ENCODE results near the gene CTNNAL1.
"Not testable (repeated sequence)": the region's sequence is repeated elsewhere in the genome, so short reads cannot be mapped to it uniquely, and the experiment has no call there.

Gene CTNNAL1

GRCh38 chr9:108921200-108921599 is 92.1 kb downstream of the CTNNAL1 start:
- DNase-seq = no peak

- not testable (repeated sequence) for DNase-seq
Measured at GRCh38 chr9:108920401-108920800, 92.9 kb downstream of the CTNNAL1 start.

GRCh38 chr9:108919517-108919916 is 93.8 kb downstream of the CTNNAL1 start:
- DNase-seq = no peak

GRCh38 chr9:108913391-108913790 is 99.9 kb downstream of the CTNNAL1 start:
- no peak for DNase-seq

- DNase-seq = no peak
Measured at GRCh38 chr9:108911820-108912219, 101.5 kb downstream of the CTNNAL1 start.

- no peak for DNase-seq
Measured at GRCh38 chr9:108910914-108911313, 102.4 kb downstream of the CTNNAL1 start.

GRCh38 chr9:108910402-108910801 is 102.9 kb downstream of the CTNNAL1 start:
- DNase-seq = no peak

GRCh38 chr9:108905494-108905893 is 107.8 kb downstream of the CTNNAL1 start:
- no peak for DNase-seq

GRCh38 chr9:108904161-108904560 is 109.1 kb downstream of the CTNNAL1 start:
- no peak for DNase-seq

GRCh38 chr9:108903420-108904103 is 109.7 kb downstream of the CTNNAL1 start:
- no peak for DNase-seq

GRCh38 chr9:108900176-108900575 is 113.1 kb downstream of the CTNNAL1 start:
- no peak for DNase-seq

GRCh38 chr9:108899023-108899695 is 114.1 kb downstream of the CTNNAL1 start:
- DNase-seq = not testable (repeated sequence)

- DNase-seq = no peak
Measured at GRCh38 chr9:108897324-108898096, 115.8 kb downstream of the CTNNAL1 start.

GRCh38 chr9:108894225-108894997 is 118.9 kb downstream of the CTNNAL1 start:
- DNase-seq = no peak

All from SW 1271 (cell line).